ENCODE data around the gene AKR1C2.
"Not testable (repeated sequence)": the region's sequence is repeated elsewhere in the genome, so short reads cannot be mapped to it uniquely, and the experiment has no call there.

Gene AKR1C2

GRCh38 chr10:5023177-5023805, 19.6 kb upstream of the AKR1C2 start:
- no peak for DNase-seq (ENCODE audit: low read depth)

- DNase-seq (ENCODE audit: low read depth) = not testable (repeated sequence)
Measured at GRCh38 chr10:5021624-5022290, 18.1 kb upstream of the AKR1C2 start.

- DNase-seq (ENCODE audit: low read depth) = not testable (repeated sequence)
Measured at GRCh38 chr10:5019770-5020612, 16.3 kb upstream of the AKR1C2 start.

- peak; percentile 83 for DNase-seq (ENCODE audit: low read depth)
Measured at GRCh38 chr10:5018671-5019277, 15.1 kb upstream of the AKR1C2 start.

GRCh38 chr10:5018134-5018533, 14.5 kb upstream of the AKR1C2 start:
- DNase-seq (ENCODE audit: low read depth) = no peak

- peak; percentile 43 for DNase-seq (ENCODE audit: low read depth)
Measured at GRCh38 chr10:5014936-5015335, 11.3 kb upstream of the AKR1C2 start.

- not testable (repeated sequence) for DNase-seq (ENCODE audit: low read depth)
Measured at GRCh38 chr10:5014200-5014910, 10.7 kb upstream of the AKR1C2 start.

- no peak for DNase-seq (ENCODE audit: low read depth)
Measured at GRCh38 chr10:5013385-5013784, 9.7 kb upstream of the AKR1C2 start.

GRCh38 chr10:5012595-5012994, 8.9 kb upstream of the AKR1C2 start:
- no peak for DNase-seq (ENCODE audit: low read depth)

GRCh38 chr10:5011392-5011791, 7.7 kb upstream of the AKR1C2 start:
- not testable (repeated sequence) for DNase-seq (ENCODE audit: low read depth)

- DNase-seq (ENCODE audit: low read depth) = not testable (repeated sequence)
Measured at GRCh38 chr10:5010043-5010442, 6.4 kb upstream of the AKR1C2 start.

GRCh38 chr10:5008857-5009548, 5.3 kb upstream of the AKR1C2 start:
- DNase-seq (ENCODE audit: low read depth) = not testable (repeated sequence)

- DNase-seq (ENCODE audit: low read depth) = not testable (repeated sequence)
Measured at GRCh38 chr10:5004501-5004900, 844 bp upstream of the AKR1C2 start.

- not testable (repeated sequence) for DNase-seq (ENCODE audit: low read depth)
Measured at GRCh38 chr10:5004030-5004385, 351 bp upstream of the AKR1C2 start.

GRCh38 chr10:5002013-5002727, 1.5 kb downstream of the AKR1C2 start:
- no peak for DNase-seq (ENCODE audit: low read depth)

- DNase-seq (ENCODE audit: low read depth) = no peak
Measured at GRCh38 chr10:4998671-4999070, 5.0 kb downstream of the AKR1C2 start.

- DNase-seq (ENCODE audit: low read depth) = not testable (repeated sequence)
Measured at GRCh38 chr10:4994260-4994659, 9.4 kb downstream of the AKR1C2 start.

- DNase-seq (ENCODE audit: low read depth) = not testable (repeated sequence)
Measured at GRCh38 chr10:4992564-4992963, 11.1 kb downstream of the AKR1C2 start.

GRCh38 chr10:4991463-4991862, 12.2 kb downstream of the AKR1C2 start:
- DNase-seq (ENCODE audit: low read depth) = not testable (repeated sequence)

- DNase-seq (ENCODE audit: low read depth) = no peak
Measured at GRCh38 chr10:4990217-4990616, 13.4 kb downstream of the AKR1C2 start.
